Urothelium cell line (cell line): ENCODE measurements around the gene CHST11.

ENCODE experiments used
- DNase-seq: peaks from one replicate; pipeline ENCODE4 v3.0.0; 2011; ENCODE audit warnings: low spot score, mixed read lengths
- FAIRE-seq: peaks from 2 replicates; lab custom pipeline; 2011; peaks lifted over from hg19 to GRCh38; lab: Jason Lieb, UNC

The CHST11 gene

DNA sequence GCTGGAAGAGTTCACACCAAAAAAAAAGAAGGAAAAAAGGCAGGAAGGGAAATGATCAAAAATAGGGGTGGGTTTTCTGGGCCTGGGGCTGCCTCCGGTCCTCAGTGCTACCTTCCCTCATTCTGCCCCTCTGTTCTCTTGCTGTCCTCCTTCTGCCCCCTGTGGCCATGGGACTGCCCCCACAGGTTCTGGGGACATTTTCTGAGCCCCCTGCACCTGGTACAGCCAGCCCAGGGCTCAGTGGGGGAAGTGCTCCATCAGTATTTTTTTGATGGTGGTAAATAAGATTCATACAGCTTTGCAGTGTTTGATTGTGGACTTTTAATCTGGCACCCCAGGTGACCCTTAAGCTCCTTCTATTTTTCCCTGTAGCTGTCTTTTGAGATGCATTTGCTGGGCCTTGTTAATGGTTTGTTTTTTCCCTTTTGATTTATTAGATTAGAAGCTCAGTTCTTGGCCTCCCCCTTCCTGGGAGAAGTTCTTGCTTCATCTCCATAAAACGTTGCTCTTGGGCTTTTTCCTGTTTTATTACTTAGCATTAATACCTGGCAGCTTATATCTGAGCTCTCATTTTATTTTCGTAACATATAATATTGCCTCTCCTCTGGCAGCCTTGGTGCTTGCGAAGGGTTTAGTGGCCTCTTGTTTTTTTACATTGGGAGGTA is 43.1 kb downstream of the CHST11 start:
- FAIRE-seq, result no peak
- no peak for DNase-seq

DNA sequence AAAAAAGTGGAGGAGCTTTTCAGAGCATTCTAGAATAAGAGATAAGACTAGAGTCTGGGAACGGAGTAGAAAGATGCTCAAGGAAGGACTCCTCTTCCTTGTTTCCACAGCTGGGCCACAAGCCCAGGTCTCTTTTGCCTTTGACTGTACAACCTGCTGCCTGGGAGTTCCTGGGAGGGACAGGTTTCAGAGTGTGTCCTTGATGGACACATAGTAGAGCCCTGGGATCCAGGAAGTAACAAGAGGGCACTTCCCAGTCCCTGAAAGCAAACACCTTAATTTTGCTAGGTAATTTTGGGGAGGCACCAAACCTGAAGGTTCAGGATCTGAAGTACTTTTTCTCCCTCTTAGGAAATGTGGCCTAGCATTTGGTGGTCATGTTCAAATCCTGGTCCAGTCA is 44.4 kb downstream of the CHST11 start:
- FAIRE-seq, result no peak
- DNase-seq, result no peak

DNA sequence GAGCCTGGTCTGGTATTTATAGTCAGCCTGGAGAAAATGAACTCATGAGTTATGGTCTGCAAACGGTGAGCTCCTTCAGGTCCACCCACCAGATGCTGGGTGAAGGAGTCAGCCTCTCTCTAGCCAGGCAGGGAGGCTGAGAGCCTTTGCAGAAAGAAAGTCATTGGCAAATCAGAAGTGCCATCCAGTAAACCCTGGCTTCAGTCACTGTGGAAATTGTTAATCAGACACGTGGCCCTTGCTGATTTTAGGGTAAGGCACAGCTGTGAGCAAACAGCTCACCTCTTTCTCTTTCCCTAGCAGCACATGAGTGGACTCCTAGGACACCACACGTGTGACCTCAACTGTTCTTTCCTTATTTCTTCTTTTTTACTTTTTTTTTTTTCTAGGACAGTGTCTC is 44.9 kb downstream of the CHST11 start:
- FAIRE-seq, result no peak
- DNase-seq, result no peak

DNA sequence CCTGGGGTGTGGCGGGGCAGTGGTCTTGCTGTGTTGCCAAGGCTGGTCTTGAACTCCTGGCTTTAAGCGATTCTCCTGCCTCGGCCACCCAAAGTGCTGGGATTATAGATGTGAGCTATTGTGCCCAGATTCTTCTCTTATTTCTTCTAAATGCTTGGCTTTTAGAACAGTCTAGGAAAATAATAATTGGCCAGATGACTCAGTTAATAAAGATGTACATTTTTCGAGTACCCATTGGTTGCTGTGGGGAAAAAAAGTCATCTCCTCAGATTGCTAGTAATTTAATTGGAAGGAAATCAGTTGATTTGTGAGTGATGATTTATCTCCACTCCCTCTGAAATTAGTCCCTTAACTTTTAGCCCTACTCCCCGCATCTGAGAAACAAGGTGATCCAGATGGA is 45.5 kb downstream of the CHST11 start:
- DNase-seq, result no peak

DNA sequence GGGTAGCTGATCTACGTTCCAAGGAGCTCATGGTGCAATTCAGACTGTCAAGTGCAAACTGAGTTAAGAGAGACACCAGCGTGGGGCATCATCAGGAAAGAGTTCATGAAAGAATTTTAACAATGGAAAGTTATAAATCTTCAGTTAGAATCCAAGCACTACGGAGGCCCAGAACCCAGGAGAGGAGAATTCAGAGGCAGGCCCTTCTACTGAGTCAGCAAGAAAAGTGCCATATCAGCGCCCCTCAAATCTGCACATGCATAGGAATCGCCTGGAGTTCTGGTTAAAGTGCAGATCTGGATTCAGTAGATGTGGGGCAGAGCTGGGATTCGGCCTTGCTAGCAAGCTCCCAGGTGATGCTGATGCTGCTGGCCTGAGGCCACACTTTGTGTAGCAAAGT is 45.9 kb downstream of the CHST11 start:
- DNase-seq (no peak), FAIRE-seq (no peak)

More for the DNA sequence above, 45.5 kb downstream of the CHST11 start:
- FAIRE-seq, result no peak

DNA sequence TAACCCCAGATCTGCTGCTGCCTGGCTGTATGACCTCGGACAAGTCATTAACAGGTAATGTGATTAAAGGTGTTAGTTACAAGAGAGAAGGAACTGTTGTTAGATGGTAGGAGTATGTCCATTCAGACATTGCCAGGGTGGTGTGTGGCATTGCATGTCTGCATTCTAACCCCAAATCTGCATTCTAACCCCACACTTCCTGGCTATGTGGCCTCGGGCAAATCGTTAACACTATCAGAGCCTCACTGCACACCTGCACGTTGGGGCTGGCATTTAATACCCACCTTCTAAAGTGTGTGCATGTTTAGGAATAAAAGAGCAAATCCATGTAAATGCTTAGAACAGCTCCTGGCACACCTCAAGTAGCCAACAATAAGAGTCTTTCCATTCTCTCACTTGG is 46.4 kb downstream of the CHST11 start:
- no peak for DNase-seq
- no peak for FAIRE-seq

DNA sequence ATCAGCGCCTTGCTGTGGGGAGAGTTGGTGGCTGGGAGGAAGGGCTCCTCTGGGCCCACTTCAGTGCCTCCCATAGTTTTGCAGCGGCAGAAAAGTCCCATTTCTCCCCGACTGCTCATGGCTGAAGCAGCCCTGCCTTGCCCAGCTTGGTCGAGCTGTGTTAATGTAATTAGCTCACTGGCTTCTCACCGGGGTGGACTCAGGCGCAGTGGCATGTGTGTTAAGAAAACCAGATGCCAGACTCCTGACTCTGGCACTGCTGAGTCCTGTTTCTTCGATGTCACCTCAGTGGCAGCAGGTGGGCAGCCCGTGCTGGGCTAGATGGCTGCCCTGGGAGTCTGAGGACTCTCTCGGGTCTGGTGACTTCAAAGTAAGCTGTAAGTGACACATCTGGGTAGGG is 47.4 kb downstream of the CHST11 start:
- FAIRE-seq (no peak), DNase-seq (no peak)

DNA sequence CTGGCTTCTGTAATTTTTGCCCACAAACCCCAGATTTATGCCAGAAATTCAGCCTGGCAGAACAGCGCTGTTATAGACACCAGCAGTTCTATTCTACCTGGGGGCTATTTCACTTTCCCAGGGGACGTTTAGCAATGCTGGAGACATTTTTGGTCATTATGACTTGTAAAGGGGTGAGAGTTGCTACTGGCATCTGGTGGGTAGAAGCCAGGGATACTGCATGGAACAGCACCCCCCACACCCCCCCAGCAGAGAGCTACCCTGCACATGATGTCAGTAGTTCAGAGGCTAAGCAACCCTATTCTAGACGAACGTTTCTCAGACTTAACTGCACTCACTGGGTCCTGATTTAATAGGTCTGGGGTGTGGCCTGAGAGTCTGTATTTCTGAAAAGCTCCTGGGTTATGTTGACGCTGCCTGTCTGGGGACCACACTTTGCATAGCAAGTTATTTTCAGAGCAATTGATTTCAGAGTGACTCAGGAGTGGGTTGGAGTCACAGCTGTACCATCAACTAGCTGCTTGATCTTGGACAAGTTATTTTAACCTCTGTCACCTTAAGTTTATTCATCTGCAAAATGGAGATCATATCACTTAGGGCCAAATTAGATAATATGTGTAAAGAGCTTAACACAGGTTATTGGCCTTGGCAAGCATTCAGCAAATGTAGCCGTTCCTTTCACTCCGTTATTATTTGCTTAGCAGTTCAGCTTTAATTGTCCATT is 48.5 kb downstream of the CHST11 start:
- FAIRE-seq (no peak), DNase-seq (no peak)

DNA sequence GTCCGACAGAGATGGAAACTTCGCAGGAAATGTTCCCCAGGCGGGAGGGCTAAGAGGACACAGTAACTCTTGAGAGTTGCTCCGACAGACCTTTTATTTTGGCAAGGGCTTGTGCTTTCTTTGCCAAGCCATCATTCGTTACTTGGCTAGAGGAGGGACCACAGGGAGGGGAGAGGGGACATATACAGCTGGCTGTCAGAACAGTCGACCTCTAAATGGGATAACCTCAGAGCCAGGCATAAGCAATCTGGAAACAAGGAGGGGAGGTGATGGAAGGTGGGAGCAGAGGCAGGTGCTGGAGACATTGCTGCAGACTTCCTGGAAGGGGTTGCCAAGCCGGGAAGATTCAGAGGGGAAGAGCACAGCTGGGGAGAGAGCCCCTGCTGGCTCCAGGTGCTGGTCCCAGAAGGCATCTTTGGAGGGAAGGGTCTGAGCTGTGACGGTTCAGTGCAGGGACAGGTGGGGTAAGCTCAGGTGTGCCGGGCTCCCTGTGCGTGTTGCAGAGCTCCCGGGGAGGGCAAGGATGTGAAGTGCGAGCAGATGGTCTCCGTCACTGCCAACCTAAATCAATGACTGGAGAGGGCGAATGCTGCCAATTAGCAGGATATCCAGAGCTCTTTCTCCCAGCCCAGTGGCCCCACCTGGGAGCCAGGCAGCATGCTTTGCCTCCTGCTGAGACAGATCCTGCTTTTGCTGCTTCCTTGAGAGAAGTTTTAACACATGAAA is 50.1 kb downstream of the CHST11 start:
- FAIRE-seq, result no peak
- DNase-seq, result no peak

DNA sequence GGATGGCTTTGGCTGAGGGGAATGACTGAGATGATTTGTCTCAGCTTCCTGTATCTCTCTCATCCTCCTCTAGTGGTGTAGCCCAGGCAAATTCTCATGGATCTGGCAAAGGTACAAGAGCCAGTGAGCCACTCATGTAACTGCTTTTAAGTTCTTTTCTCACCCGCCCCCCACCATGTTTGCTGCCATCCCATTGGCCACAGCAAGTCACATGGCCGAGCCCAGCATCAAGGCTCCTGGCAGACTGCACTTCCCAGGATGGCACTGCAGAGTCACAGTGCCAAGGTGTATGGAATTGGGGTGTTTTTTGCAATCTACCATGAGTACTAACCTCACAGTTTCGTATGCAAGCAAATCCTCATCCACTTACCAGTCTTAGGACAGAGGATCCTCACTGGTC is 50.9 kb downstream of the CHST11 start:
- no peak for FAIRE-seq
- DNase-seq, result no peak

DNA sequence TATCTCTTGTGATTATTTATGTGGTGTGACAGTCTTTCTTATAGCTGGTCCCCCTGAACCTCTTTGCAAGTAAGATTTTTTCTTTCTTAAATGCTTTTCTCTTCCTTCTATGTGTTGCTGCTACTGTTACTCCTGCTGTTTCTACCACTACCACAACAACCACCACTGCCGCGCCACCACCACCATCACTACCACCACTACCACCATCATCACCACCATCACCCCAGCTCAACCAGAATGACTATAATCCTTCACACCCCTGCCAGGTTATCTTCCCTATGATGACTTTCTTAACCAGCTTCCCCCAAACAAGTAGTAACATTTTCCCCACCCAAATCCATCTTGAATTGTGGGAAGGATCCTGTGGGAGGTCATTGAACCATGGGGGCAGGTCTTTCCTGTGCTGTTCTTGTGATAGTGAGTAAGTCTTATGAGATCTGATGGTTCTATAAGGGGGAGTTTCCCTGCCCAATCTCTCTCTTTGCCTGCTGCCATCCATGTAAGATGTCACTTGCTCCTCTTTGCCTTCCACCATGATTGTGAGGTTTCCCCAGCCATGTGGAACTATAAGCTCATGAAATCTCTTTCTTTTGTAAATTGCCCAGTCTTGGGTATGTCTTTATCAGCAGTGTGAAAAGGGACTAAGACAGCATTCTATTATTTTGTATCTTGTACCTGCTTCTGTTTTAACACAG is 52.2 kb downstream of the CHST11 start:
- DNase-seq (no peak), FAIRE-seq (no peak)

DNA sequence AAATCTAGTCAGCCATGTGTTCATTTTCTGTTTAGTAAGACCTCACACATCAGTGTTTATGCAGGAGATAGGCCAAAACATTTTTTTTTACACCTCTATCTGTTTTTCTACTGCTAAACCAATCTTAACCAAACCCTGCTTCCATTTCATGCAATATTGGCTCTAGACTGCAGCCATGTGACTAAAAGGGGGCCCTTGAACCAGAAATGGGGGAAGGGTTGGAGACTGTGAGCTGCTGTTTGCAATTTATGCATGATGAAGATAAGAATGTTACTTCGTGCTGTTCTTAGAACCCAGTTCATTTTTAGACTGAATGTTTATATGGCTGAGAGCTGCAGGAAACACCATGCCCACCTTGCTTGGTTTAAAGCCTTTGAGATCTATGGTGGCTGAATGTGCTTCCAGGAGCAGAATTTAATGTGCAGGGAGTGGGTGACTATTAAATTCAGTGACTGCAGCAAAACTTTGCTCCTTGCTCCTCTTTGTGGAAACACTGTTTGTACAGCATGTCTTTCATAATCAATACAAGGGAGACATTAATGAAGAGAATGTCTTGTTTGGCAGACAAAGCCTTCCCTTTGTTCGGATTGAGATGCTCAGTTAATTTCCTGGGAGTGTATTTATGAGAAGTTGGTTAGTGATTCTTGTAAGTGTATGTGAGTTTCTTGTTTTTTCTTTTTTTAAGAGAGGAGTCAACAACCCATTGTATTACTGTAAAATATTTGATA is 53.6 kb downstream of the CHST11 start:
- no peak for DNase-seq
- no peak for FAIRE-seq

DNA sequence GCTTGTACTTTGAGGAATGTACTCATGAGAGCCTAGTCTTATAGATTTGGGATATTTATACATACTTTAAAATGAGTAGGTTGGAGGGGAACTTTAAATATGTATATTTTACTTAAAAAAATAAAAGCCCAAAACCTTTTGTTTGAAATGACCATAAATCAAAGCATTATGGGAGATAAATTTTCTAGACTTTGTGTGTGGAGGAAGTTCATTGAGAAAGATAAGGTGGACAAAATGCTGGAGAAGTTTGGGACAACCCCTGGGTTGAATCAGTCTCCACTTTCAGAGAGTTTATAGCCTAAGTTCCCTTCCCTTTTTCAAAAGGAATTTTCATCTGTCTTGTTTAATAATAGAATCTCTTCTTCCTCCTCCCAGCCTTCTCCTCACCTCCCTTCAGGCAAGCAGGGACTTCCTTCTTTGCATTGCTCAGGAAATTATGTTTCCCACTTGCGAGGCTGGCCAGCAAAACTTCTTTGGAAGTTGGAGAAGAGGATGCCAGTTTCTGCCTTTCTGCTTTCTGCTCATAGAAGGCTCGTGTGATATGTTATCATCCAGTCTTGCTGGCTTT is 54.2 kb downstream of the CHST11 start:
- DNase-seq, result no peak
- no peak for FAIRE-seq

DNA sequence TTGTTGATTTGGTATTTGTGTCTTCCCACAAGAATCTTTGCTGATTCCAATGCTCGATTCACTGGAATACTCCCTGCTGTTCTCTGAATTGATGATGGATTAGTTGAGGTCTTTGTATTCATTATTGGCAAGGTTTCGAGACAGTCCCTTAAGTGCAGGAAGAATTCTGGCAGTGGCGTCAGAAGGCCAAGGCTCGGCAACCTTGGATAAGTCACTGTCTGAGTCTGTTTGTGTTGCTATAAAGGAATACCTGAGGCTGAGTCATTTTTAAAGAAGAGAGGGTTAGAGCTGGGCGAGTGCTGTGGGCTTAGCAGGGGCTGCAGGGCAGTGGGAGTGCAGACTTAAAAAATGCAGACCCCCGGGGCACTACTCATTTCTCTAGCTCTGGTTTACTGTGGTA is 56.9 kb downstream of the CHST11 start:
- DNase-seq, result no peak
- no peak for FAIRE-seq

DNA sequence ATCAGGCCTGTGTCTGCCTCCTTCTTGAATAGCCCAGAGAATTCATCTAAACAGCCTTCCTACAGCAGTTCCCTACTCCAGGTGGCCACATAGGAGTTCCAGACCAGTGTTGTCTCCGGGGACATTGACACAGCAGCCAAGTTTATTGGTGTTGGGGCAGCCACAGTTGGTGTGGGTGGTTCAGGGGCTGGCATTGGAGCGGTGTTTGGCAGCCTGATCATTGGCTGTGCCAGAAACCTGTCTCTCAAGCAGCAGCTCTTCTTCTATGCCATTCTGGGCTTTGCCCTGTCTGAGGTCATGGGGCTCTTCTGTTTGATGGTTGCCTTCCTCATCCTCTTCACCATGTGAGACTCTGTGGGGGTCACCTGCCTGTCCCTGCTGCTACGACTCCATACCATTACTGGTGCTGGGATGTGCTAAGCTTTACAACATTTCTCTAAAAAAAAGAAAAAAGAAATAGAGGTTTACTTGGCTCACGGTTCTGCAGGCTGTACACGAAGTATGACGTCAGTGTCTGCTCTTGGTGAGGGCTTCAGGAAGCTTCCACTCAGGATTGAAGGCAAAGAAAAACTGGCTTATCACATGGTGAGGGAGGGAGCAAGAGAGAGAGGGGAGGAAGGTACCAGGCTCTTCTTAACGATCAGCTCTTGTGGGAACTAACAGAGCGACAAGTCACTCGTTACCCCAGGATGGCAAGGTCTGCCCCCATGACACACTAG is 57.5 kb downstream of the CHST11 start:
- DNase-seq, result no peak
- no peak for FAIRE-seq

DNA sequence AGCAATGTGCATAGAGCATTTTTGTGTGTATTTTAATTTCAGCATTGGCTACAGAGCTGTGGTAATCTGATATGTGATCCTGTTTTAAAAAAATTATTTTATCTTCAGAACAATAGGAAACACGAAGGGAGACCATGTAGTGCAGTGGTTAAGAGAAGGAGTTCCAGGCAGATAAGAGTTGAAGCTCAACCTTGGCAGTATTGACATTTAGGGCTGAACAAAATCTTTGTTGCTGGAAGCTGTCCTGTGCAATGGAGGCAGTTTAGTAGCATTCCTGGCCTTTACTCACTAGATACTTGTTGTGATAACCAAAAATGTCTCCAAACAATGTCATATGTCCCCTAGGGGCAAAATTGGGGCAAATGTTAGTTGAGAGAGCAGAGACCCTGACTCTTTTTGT is 59.2 kb downstream of the CHST11 start:
- FAIRE-seq (no peak), DNase-seq (no peak)

DNA sequence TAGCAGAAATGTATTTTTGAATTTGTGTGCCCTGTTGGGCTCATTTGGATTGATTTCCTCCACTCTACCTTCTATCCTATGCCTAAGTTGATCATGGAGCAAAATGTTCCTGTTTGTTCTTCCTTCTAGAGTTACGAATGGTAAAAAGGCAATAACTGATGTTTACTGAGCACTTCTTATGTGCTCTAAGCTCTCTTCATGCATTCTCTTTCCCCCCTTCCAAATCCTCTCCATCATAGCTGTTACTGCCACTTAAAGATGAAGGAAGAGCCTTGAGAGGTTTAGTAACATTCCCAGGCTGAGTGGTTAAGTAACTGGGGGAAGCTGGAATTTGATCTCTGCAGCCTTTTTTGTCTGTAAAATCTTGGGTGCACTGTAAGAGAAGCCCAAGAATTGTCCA is 60.1 kb downstream of the CHST11 start:
- FAIRE-seq, result no peak
- no peak for DNase-seq

DNA sequence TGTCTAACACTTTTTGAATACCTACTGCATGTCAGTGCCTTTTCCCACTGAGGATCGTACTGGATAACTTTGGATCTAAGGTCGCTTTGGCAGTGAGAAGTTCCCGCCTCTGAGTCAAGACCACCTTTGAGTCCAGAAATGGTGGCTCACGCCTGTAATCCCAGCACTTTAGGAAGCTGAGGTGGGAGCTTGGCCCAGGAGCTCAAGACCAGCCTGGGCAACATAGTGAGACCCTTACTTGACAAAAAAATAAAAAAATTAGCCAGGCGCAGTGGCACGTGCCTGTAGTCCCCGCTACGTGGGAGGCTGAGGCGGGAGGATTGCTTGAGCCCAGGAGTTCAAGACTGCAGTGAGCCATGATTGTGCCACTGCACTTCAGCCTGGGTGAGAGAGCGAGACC is 61.1 kb downstream of the CHST11 start:
- FAIRE-seq, result no peak

DNA sequence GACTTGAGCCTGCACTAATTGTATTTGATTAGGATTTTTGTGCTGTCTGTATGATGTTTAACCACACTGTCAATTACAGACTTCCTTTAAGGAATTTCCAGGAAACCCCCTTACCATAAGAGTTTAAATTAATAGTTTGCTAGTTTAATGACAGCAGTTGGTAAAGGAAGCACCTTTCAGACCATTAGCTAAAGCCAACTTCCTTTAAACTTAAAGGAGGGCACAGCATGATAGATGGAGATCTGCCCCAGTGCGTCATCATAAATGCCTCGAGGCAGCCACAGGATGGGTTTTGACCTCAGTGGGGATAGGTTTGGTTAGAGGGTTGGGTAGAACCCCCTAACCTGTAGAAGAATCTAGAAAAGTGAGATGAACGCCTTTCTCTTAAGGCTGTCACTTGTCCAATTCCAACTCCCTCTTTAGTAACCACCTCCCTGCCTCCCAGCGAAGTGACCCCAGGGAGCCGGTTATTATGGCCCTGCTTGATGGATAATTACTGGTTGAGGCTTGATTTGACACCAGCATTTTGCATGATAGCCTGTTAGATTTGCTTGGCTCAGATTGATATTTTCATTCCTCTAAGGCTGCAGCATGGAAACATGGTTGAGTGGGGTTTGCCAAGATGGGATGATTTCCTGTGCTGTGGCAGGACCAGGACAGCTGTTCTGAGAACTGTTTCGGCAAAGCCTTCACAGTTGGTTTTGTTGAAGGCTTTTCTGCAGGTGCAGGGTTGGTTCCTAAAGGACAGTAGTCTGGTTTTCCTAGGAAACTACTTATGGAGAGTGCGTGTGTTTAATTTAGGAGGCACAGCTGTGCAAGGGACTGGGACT is 62.7 kb downstream of the CHST11 start:
- no peak for FAIRE-seq
- no peak for DNase-seq

More for the DNA sequence above, 61.1 kb downstream of the CHST11 start:
- DNase-seq, result no peak
